ENCODE data around the gene TAS2R42.

TAS2R42 gene

GRCh38 chr12:11143352-11143751, 43.4 kb downstream of the TAS2R42 start:
- no peak for DNase-seq

GRCh38 chr12:11136075-11136474, 50.7 kb downstream of the TAS2R42 start:
- no peak for DNase-seq
